AG04449 (cell line): ENCODE results near the gene GID4.

Experiments used
- CTCF ChIA-PET: fragments of 350-600 bp; formaldehyde crosslinking; extraction: SDS; loops from one replicate; lab custom pipeline; 2021; ENCODE audit warnings: antibody characterized with exemption; lab: Yijun Ruan, JAX
- POLR2A ChIA-PET: fragments of 400-600, 350-600 bp; formaldehyde crosslinking; extraction: SDS; loops from one replicate; lab custom pipeline; 2020; ENCODE audit warnings: antibody characterized with exemption, inconsistent platforms; lab: Yijun Ruan, JAX
- DNase-seq: peaks from one replicate; pipeline ENCODE4 v3.0.0-alpha.2; 2010; ENCODE audit warnings: low read depth, low spot score
- H3K4me3 ChIP-seq: 2 replicates; pipeline ENCODE4 v1.5.1; 2011; ENCODE audit warnings: low read depth, mild to moderate bottlenecking, control low read depth, low read length
- CTCF ChIP-seq: IDR thresholded peaks from one replicate; pipeline ENCODE4 v1.5.1; 2011; ENCODE audit warnings: mild to moderate bottlenecking, moderate library complexity, low read length, control low read depth, inconsistent platforms; ENCODE audit not compliant: insufficient read depth; ENCODE audit errors: missing control alignments

The GID4 gene

GRCh38 chr17:18044609-18045008 is 5.4 kb downstream of the GID4 start:
- DNase-seq, result no peak
- no peak for TF ChIP-seq CTCF
- CTCF ChIA-PET, result interaction anchor here (1.2 kb wide), 1 partner anchor 49 kb away, joined by 3 read pairs; no protein-coding TSS in a partner anchor
- no peak overlapping the region for H3K4me3 ChIP-seq
- POLR2A ChIA-PET, result no interaction called here

GRCh38 chr17:18045691-18046350 is 6.6 kb downstream of the GID4 start:
- no peak overlapping the region for H3K4me3 ChIP-seq
- ChIA-PET CTCF (interaction anchor here (1.2 to 1.6 kb wide), 3 partner anchors 10 to 51 kb away, joined by 3 to 5 read pairs (median 4); no protein-coding TSS in a partner anchor), POLR2A (no interaction called here)
- DNase-seq, result no peak
- TF ChIP-seq CTCF, result no peak

GRCh38 chr17:18055597-18055996 is 16.4 kb downstream of the GID4 start:
- no peak for DNase-seq
- H3K4me3 ChIP-seq, result no peak overlapping the region
- no peak for TF ChIP-seq CTCF
- ChIA-PET POLR2A (no interaction called here), CTCF (no interaction called here)

GRCh38 chr17:18056214-18056613 is 17.0 kb downstream of the GID4 start:
- DNase-seq, result no peak
- TF ChIP-seq CTCF, result no peak
- ChIA-PET CTCF (no interaction called here), POLR2A (no interaction called here)
- H3K4me3 ChIP-seq, result no peak overlapping the region

GRCh38 chr17:18059283-18059682 is 20.1 kb downstream of the GID4 start:
- POLR2A ChIA-PET, result no interaction called here
- no peak overlapping the region for H3K4me3 ChIP-seq
- DNase-seq, result no peak
- no peak for TF ChIP-seq CTCF
- CTCF ChIA-PET, result interaction anchor here (0.8 kb wide), 1 partner anchor 9 kb away, joined by 3 read pairs; no protein-coding TSS in a partner anchor

GRCh38 chr17:18064053-18064452 is 24.8 kb downstream of the GID4 start:
- TF ChIP-seq CTCF, result no peak
- no peak overlapping the region for H3K4me3 ChIP-seq
- DNase-seq, result no peak
- ChIA-PET CTCF (no interaction called here), POLR2A (no interaction called here)
